ENCODE results near the gene CBARP. TPM values are rescaled to one million over a fixed set of nuclear protein-coding genes. Genes with fewer than 3 reads are reported as not detected.
A peak's percentile ranks its signal among the peaks of the same experiment; 100 is the strongest.

CBARP gene, protein sequence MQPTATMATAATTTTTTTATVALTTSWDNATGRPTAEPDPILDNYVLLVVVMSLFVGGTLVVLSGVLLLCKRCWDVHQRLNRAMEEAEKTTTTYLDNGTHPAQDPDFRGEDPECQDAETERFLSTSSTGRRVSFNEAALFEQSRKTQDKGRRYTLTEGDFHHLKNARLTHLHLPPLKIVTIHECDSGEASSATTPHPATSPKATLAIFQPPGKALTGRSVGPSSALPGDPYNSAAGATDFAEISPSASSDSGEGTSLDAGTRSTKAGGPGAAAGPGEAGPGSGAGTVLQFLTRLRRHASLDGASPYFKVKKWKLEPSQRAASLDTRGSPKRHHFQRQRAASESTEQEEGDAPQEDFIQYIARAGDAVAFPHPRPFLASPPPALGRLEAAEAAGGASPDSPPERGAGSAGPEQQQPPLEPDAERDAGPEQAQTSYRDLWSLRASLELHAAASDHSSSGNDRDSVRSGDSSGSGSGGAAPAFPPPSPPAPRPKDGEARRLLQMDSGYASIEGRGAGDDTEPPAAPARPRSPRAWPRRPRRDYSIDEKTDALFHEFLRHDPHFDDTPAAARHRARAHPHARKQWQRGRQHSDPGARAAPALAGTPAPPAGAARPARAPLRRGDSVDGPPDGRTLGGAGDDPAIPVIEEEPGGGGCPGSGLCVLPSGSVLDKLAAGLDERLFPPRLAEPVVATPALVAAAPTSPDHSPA
- 1.5 and 1.8 TPM in 2 replicates for total RNA-seq

DNA sequence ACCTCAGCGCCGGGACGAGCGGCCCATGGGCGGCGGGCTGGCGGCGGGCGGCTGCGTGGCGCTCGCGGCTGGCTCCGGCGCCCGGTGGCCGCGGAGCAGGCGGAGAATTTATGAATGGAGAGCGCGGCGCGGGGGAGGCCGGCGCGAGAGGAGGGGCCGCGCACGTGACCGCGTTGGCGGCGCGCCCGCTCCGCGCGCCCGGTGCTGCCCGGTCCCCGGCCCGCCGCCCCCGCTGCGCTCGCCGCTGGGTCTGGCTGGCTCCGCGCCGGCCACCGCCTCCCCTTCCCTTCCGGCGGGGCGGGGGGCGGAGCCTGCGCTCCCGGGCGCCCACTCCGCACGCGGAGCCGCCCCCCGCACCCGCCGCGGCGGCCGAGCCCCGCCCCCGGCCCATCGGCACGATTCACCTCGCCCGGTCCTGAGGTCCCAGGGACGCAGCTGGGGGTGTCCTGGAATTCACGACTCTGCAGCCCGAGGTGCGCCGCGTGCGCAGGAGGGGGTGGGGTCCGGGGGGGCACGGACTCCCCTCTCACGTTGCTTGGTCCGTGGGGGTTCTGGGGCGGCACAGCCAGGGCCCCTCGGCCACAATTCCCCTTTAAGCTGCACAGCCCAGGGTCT lies at the start of gene CBARP:
CBARP (minus strand) TSS at position 252 of the 615 bp plus-strand sequence. CDS start 1,905 bp downstream, outside the sequence.
- peak within 1 kb of the TSS; percentile 70 for H3K27ac Mint-ChIP-seq

DNA sequence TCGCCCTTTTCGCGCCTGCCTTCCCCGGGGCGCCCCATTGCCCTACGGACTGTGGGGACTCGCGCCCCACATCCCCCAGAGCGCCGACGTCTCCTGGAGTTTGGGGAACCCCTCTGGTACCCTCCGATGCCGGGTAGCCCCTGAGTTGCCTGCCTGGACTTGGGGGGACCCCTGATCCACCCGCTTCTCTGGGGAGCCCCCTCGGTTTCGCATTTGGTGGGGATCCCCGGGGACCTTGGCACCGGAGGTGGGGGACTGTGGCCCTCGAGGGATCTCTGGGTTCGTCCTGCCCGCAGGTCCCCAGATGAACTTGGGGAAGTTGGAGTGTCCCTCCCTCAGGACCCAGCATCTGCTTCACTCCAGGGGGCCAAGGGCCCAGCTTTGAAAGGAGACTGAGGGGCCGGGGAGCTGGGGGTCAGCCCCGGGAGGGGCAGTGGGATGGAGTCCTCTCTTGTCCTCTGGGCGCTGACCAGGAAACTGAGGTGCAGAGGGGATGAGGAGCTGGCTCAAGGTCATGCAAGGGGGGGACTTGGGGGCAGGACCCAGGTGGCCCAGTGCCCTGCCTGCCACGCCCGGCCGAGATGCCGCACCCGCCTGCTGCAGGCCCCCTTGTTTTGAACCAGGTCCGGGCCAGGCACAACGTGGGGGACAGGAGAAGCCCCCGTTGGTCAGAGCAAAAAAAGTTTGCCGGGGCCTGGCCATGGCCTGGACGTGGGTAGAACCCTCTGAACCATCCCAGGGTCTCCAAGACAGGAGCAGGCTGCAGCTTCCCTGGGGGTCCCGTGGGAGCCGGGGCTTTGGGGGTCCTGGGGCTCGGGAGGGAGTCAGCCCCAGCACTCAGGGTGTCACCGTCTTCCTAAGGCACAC lies 48.9 kb upstream of the CBARP start:
- intact Hi-C loops (cut with micrococcal nuclease) = no loop called here
- DNase-seq (ENCODE audit: low spot score) = no peak
- H3K27me3 Mint-ChIP-seq (ENCODE audit: insufficient read depth) = peaks cover 17% of the 10 kb centered on the region
- no peak overlapping the region for H3K4me3 Mint-ChIP-seq
- no peaks in the 10 kb centered on the region for H3K36me3 Mint-ChIP-seq (ENCODE audit: low read depth)
- no peaks in the 10 kb centered on the region for H3K9me3 Mint-ChIP-seq
- H3K27ac Mint-ChIP-seq = no peak overlapping the region
- H3K4me1 Mint-ChIP-seq (ENCODE audit: low read depth) = no peaks in the 10 kb centered on the region

More for the DNA sequence above, at the start of gene CBARP:
- H3K36me3 Mint-ChIP-seq (ENCODE audit: low read depth) = no peaks in the 10 kb centered on the region
- H3K9me3 Mint-ChIP-seq = no peaks in the 10 kb centered on the region
- peaks cover 21% of the 10 kb centered on the region for H3K27me3 Mint-ChIP-seq (ENCODE audit: insufficient read depth)
- peaks cover 23% of the 10 kb centered on the region for H3K4me1 Mint-ChIP-seq (ENCODE audit: low read depth)
- H3K4me3 Mint-ChIP-seq = peak within 1 kb of the TSS; percentile 80
- intact Hi-C loops (cut with micrococcal nuclease) = no loop called here
- DNase-seq (ENCODE audit: low spot score) = no peak

DNA sequence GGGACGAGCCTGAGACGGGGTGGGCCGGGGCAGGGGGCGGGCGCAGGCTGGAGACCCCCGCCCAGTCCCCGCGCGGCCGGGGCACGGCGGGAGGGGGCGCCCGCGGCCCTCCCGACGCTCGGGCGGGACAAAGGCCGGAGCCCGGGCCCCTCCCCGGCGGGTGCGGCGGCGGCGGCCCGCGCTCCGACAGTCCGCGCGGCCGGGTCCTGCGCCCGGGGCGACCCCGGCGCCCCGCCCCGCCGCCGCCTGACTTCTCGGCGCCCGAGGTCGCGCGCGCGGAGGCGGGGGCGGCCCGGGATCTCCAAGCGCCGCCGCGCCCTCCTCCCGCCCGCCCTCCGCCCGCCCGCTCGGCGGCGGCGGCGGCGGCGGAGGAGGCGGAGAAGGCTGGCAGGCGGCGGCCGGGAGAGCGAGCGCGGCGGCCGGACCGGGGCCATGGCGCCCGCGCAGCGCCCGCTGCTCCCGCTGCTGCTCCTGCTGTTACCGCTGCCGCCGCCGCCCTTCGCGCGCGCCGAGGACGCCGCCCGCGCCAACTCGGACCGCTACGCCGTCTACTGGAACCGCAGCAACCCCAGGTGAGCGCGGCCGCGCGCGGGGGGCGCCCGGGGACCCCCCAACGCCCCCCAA lies 48.0 kb upstream of the CBARP start, which contains the start of gene EFNA2:
EFNA2 (plus strand) TSS at position 137 of the 624 bp plus-strand sequence; CDS start at position 433, 296 bp downstream.
- DNase-seq (ENCODE audit: low spot score) = no peak
- H3K9me3 Mint-ChIP-seq = no peaks in the 10 kb centered on the region
- H3K4me3 Mint-ChIP-seq = peak within 1 kb of the TSS; percentile 44
- peaks cover 17% of the 10 kb centered on the region for H3K27me3 Mint-ChIP-seq (ENCODE audit: insufficient read depth)
- no peak within 1 kb of the TSS for H3K27ac Mint-ChIP-seq
- H3K36me3 Mint-ChIP-seq (ENCODE audit: low read depth) = no peaks in the 10 kb centered on the region
- no peaks in the 10 kb centered on the region for H3K4me1 Mint-ChIP-seq (ENCODE audit: low read depth)
- intact Hi-C loops (cut with micrococcal nuclease) = no loop called here

DNA sequence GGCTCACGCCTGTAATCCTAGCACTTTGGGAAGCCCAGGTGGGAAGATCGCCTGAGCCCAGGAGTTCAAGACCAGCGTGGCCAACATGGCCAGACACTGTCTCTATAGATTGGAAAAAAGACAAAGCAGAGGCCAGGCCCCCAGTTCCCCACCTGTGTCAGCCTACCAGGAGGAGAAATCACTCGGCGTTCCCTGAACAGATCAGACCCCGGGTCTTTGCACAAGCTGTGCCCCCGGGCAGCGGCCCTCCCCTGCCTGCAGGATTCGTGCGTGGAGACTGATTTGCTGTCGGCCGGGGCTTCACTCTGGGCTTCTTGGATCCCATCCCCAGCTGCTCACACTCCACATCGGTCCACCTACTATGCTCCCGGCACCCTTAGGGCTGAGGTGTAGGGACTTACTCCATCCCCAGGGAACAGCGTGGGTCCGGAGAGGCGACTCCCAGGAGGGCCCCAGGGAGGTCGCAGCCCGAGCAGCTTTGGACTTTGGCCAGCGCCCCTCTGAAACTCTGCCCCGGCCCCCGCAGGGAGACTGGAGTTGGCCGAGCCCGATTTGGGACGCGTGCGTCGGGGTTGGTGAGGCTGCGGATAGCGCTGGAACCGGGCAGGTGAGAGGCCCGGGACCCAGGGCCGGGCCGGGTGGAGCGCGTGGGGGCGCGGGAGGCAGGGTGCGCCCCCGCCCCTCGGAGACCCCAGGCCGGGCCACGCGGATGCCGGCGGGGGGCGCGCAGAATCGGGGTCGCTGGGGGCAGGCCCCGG lies 47.4 kb upstream of the CBARP start:
- intact Hi-C loops (cut with micrococcal nuclease) = no loop called here
- H3K27me3 Mint-ChIP-seq (ENCODE audit: insufficient read depth) = peaks cover 17% of the 10 kb centered on the region
- H3K4me3 Mint-ChIP-seq = peak overlapping the region; percentile 44
- H3K4me1 Mint-ChIP-seq (ENCODE audit: low read depth) = no peaks in the 10 kb centered on the region
- DNase-seq (ENCODE audit: low spot score) = no peak
- no peak overlapping the region for H3K27ac Mint-ChIP-seq
- no peaks in the 10 kb centered on the region for H3K9me3 Mint-ChIP-seq
- peaks cover 3% of the 10 kb centered on the region for H3K36me3 Mint-ChIP-seq (ENCODE audit: low read depth)

DNA sequence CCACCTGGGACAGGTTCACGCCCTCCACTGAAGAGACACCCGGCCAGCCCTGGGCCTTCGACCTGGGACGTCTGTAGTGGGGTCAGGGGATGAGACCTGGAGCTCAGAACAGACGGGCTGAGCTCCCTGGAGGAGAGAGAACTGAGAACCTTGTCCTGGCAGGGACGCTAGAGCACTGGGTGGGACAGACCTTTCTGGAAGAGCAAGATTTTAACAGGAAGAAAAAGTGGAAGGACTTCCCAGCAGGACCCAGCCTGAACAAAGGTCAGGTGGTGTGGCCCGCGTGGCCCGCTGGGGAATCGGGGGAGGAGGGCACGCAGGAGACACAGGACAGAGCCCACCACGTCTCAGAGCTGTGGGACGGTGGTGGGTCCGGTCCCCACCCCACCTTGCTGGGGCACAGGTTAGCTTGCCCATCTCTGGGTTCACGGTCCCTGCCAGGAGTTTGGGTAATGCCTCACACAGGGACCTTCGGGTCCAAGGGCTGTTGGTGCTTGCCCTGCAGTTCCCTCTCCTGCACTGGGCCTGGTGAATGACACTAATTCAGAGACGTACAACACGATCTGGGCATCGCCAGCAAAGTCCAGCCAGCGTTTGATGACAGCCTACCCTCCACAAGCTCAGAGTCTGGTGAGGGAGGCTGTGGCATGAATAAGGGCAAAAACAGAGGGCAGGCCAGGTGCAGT lies 46.6 kb upstream of the CBARP start:
- Mint-ChIP-seq H3K4me3 (peak overlapping the region; percentile 44), H3K27ac (no peak overlapping the region), H3K4me1 (ENCODE audit: low read depth) (no peaks in the 10 kb centered on the region), H3K27me3 (ENCODE audit: insufficient read depth) (peaks cover 17% of the 10 kb centered on the region), H3K9me3 (no peaks in the 10 kb centered on the region), H3K36me3 (ENCODE audit: low read depth) (peaks cover 9% of the 10 kb centered on the region)
- intact Hi-C loops (cut with micrococcal nuclease) = no loop called here
- no peak for DNase-seq (ENCODE audit: low spot score)

DNA sequence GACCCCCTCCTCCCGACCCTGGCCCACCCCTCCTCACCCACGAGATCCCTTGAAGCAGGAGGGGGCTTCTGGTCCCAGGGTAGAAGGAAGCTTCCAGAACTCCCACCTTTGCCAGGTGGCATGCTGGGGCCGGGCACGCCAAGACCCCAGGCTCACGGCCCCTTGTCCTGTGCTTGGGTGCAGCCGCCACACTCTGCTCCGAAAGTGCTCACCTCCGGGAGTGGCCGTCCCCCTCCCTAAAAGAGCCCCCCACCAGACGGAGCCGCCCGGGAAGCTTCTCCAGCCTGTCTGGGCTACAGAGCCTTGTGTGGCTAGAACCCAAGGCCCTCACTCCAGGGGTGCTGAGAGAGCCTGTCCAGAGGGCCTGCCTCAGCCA lies 46.1 kb upstream of the CBARP start:
- H3K4me1 Mint-ChIP-seq (ENCODE audit: low read depth) = no peaks in the 10 kb centered on the region
- no peak overlapping the region for H3K27ac Mint-ChIP-seq
- no peaks in the 10 kb centered on the region for H3K9me3 Mint-ChIP-seq
- no peak for DNase-seq (ENCODE audit: low spot score)
- H3K36me3 Mint-ChIP-seq (ENCODE audit: low read depth) = peaks cover 9% of the 10 kb centered on the region
- peaks cover 17% of the 10 kb centered on the region for H3K27me3 Mint-ChIP-seq (ENCODE audit: insufficient read depth)
- intact Hi-C loops (cut with micrococcal nuclease) = no loop called here
- H3K4me3 Mint-ChIP-seq = no peak overlapping the region

DNA sequence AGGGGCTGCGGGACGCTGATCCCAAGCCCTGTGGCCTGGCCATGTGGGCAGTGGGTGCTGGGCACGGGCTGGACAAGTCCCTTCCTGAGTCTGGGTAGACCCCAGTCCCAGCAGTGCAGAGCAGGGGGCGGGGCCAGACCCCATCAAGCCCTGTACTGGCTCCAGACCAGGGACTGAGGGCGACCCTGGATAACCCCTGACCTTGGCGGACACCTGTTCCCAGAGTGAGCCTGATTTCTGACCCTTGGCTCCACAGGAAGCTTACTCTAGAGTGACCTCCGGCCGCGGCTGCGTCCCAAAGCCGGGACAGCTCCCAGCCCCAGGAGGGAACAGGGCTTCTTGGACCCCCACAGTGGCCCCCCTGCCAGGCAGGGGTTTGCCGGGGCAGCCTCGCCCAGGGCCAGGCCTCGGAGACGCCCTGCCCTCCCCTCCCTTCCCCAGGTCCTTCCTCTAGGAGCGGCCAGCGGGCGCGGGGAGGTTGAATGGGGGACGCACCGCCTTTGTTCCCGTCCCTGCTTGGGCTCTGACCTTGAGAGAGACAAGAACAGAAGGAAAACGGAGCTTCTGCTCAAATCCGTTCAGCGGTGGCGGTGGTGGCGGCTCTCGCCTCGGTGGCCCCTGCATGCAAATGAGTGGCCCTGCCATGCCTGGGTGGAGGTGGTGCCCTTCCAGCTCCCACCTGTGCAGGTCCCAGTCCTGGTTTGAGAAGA lies 45.6 kb upstream of the CBARP start:
- H3K27ac Mint-ChIP-seq = no peak overlapping the region
- intact Hi-C loops (cut with micrococcal nuclease) = no loop called here

DNA sequence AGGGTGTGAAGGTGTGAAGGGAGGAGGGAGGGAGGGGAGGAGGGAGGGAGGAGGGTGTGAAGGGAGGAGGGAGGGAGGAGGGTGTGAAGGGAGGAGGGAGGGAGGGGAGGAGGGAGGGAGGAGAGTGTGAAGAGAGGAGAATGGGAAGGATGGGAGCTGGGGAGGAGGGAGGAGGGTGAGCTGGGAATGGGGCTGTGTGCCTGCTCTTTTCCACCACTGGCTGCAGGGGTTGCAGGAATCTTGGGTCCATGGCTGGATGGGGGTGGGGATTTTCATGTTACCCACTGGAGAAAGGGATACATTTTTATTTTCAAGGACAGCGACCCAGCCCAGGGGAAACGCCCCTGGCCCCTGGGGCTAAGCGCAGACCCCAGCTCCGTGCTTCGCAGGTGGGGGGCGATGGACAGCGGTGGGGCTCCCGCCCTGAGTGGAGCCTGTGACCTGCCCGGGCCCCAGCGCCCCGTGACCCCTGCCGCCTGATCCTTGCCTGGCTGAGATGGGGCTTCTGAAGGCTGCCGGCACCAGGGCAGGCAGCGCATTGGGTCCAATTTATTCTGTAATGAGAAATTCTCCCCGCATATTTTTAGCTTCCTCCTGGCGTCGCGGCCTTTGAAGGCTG lies 44.9 kb upstream of the CBARP start:
- DNase-seq (ENCODE audit: low spot score) = no peak
- Mint-ChIP-seq H3K4me3 (no peak overlapping the region), H3K4me1 (ENCODE audit: low read depth) (no peaks in the 10 kb centered on the region), H3K36me3 (ENCODE audit: low read depth) (peaks cover 13% of the 10 kb centered on the region), H3K27ac (no peak overlapping the region), H3K27me3 (ENCODE audit: insufficient read depth) (peaks cover 16% of the 10 kb centered on the region), H3K9me3 (no peaks in the 10 kb centered on the region)
- intact Hi-C loops (cut with micrococcal nuclease) = no loop called here

More for the DNA sequence above, 45.6 kb upstream of the CBARP start:
- H3K4me3 Mint-ChIP-seq = no peak overlapping the region
- H3K36me3 Mint-ChIP-seq (ENCODE audit: low read depth) = peaks cover 9% of the 10 kb centered on the region
- DNase-seq (ENCODE audit: low spot score) = no peak
- H3K27me3 Mint-ChIP-seq (ENCODE audit: insufficient read depth) = peaks cover 16% of the 10 kb centered on the region
- H3K4me1 Mint-ChIP-seq (ENCODE audit: low read depth) = no peaks in the 10 kb centered on the region
- no peaks in the 10 kb centered on the region for H3K9me3 Mint-ChIP-seq

DNA sequence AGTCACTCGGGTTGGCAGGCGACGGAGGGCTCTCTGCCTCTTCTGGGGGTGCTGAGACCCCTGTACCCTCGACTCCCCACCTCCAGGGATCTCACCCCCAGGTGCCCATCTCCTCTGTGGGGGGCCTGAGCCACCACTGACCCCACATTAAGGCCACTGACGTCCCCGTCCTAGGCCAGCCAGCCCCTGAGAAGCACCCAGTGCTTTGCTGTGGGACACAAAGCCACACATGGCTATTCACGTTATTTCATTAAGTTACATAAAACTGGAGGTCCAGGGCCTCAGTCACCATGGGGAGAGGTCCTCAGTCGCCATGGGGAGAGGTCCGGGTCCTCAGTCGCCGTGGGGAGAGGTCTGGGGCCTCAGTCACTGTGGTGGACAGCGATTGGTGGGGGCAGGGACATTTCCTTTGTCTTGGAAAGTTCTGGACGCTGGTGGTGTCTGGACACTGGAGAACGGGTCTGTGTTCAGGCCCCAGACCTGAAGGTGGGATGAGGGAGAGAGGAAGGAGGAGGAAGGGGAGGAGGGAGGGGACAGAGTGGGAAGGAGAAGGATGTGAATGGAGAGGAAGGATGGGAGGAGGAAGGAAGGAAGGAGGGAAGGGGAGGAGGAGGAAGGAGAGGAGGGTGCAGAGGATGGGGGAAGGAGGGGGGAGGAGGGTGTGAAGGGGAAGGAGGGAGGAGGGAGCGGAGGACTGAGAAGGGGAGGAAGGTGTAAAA lies 43.9 kb upstream of the CBARP start:
- Mint-ChIP-seq H3K36me3 (ENCODE audit: low read depth) (peaks cover 17% of the 10 kb centered on the region), H3K4me1 (ENCODE audit: low read depth) (peaks cover 3% of the 10 kb centered on the region), H3K9me3 (no peaks in the 10 kb centered on the region), H3K27ac (peak overlapping the region; percentile 18), H3K4me3 (no peak overlapping the region), H3K27me3 (ENCODE audit: insufficient read depth) (peaks cover 15% of the 10 kb centered on the region)
- DNase-seq (ENCODE audit: low spot score) = no peak
- intact Hi-C loops (cut with micrococcal nuclease) = no loop called here

All from activated T-helper 1 cell treated with anti-CD3 and anti-CD28 coated beads, Interleukin-12 subunit alpha, Interleukin-12 subunit beta, Interleukin-2, Interleukin-4 antibody, amounts not matched to agents 30 ng/mL and 10 ng/mL and 1 ng/mL, durations not matched to agents 14 hours and 24 hours and 36 hours (primary cell).